Retinal pigment epithelial cell (primary cell): Measurements from ENCODE around the gene FTSJ3.

Experiments used
- DNase-seq: peaks from one replicate; pipeline ENCODE4 v3.0.0-alpha.2; 2010; ENCODE audit warnings: low read depth
- H3K4me3 ChIP-seq: 2 replicates; pipeline ENCODE4 v1.5.1; 2011; ENCODE audit warnings: mild to moderate bottlenecking, low read length, control low read depth, moderate library complexity
- CTCF ChIP-seq: conservative IDR thresholded peaks from 2 replicates; pipeline ENCODE4 v1.5.1; 2011; ENCODE audit warnings: low read depth, low read length, control low read depth, inconsistent platforms

Gene FTSJ3

GRCh38 chr17:63790057-63790456 is 37.4 kb downstream of the FTSJ3 start:
- DNase-seq: no peak
- no peak for TF ChIP-seq CTCF
- H3K4me3 ChIP-seq: no peak overlapping the region

GRCh38 chr17:63786971-63787711 is 40.3 kb downstream of the FTSJ3 start:
- H3K4me3 ChIP-seq: no peak overlapping the region
- DNase-seq: no peak
- TF ChIP-seq CTCF: no peak

- no peak for DNase-seq
- no peak overlapping the region for H3K4me3 ChIP-seq
- no peak for TF ChIP-seq CTCF
These were observed 41.3 kb downstream of the FTSJ3 start for GRCh38 chr17:63786117-63786516.

- no peak for TF ChIP-seq CTCF
- H3K4me3 ChIP-seq: no peak overlapping the region
- DNase-seq: no peak
These were observed 41.9 kb downstream of the FTSJ3 start for GRCh38 chr17:63785556-63785955.

- DNase-seq: no peak
- H3K4me3 ChIP-seq: no peak overlapping the region
- no peak for TF ChIP-seq CTCF
These were observed 43.9 kb downstream of the FTSJ3 start for GRCh38 chr17:63783522-63783921.

- TF ChIP-seq CTCF: no peak
- H3K4me3 ChIP-seq: no peak overlapping the region
These were observed 46.5 kb downstream of the FTSJ3 start for GRCh38 chr17:63780928-63781327.

GRCh38 chr17:63780507-63780906 is 47.0 kb downstream of the FTSJ3 start:
- no peak overlapping the region for H3K4me3 ChIP-seq
- no peak for TF ChIP-seq CTCF
- DNase-seq: peak; percentile 11

More at GRCh38 chr17:63780928-63781327, 46.5 kb downstream of the FTSJ3 start:
- DNase-seq: no peak
